Measurements from ENCODE around the gene APLP1. TPM values are rescaled to one million over a fixed set of nuclear protein-coding genes. Genes with fewer than 3 reads are reported as not detected.
"Not testable (repeated sequence)": the region's sequence is repeated elsewhere in the genome, so short reads cannot be mapped to it uniquely, and the experiment has no call there.

Gene APLP1
- total and polyA plus RNA-seq, 12 donors, result 2.7 to 63.5 (median 24.9) TPM

DNA sequence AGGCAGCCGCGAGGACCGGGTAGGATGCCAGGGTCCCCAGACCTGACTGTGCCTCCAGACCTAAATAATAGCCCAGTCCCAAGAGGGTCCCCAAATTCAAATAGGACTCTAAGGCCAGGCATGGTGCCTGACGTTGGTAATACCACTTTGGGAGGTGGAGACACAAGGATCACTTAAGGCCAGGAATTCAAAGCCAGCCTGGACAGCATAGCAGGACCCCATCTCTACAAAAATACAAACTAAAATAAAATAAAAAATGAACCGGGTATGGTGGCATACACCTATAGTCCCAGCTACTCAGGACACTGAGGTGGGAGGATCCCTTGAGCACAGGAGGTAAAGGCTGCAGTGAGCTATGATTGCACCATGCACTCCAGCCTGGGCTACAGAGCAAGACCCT, 5.4 kb upstream of the APLP1 start:
- Histone ChIP-seq H3K27ac (no peak overlapping the region), H3K36me3 (no peaks in the 10 kb centered on the region), H3K4me1 (peaks cover 0 to 16% (median 2%) of the 10 kb centered on the region in 9 donors), H3K4me3 (no peak overlapping the region), H3K27me3 (peaks cover 8 to 74% (median 52%) of the 10 kb centered on the region in 7 donors), H3K9me3 (no peaks in the 10 kb centered on the region)
- TF ChIP-seq, protein P1, sequence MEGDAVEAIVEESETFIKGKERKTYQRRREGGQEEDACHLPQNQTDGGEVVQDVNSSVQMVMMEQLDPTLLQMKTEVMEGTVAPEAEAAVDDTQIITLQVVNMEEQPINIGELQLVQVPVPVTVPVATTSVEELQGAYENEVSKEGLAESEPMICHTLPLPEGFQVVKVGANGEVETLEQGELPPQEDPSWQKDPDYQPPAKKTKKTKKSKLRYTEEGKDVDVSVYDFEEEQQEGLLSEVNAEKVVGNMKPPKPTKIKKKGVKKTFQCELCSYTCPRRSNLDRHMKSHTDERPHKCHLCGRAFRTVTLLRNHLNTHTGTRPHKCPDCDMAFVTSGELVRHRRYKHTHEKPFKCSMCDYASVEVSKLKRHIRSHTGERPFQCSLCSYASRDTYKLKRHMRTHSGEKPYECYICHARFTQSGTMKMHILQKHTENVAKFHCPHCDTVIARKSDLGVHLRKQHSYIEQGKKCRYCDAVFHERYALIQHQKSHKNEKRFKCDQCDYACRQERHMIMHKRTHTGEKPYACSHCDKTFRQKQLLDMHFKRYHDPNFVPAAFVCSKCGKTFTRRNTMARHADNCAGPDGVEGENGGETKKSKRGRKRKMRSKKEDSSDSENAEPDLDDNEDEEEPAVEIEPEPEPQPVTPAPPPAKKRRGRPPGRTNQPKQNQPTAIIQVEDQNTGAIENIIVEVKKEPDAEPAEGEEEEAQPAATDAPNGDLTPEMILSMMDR (IDR thresholded peaks at IDR 0.05), result no peak
- intact Hi-C loops (cut with DNase I), result no loop called here
- DNase-seq, result no peak
- ATAC-seq, result no peak
- 89 to 92% methylated on average over 5 of the region's 5 CpGs for WGBS, 2 donors

DNA sequence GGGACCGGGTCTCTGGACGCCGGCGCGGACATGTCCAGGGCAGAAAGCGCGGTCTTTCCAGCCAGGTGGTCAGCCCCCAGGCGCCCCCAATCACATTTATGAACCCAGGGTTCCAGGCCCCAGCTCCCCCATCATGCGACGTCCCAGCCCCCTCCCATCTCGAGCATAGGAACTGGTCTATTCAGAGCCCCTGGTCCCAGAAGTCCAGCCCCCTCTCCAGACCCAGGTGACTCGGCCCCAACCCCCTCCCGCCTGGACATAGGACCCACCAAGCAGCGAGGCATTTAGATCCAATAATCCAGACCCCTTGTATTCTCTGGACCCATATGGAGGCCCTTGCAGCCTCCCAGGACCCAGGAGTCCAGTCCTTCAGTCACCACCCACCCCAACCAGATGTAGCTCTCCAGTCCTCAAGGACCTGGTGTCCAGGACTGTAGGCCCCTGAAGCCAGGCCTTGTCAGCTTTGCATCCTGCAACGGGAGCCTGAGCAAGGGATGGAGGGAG, 501 bp downstream of the APLP1 start:
- Histone ChIP-seq H3K36me3 (no peaks in the 10 kb centered on the region), H3K9me3 (no peaks in the 10 kb centered on the region), H3K27ac (no peak overlapping the region), H3K4me1 (peaks cover 6 to 23% (median 20%) of the 10 kb centered on the region in 9 donors), H3K27me3 (peaks cover 0 to 56% (median 14%) of the 10 kb centered on the region in 7 donors), H3K4me3 (peak overlapping the region in 9 of 10 donors; percentile 40 to 68 (median 56))
- 2% methylated on average over 15 of the region's 15 CpGs for WGBS, 2 donors
- TF ChIP-seq, protein P1 (IDR thresholded peaks at IDR 0.05), result no peak
- DNase-seq, result no peak
- peak in 5 of 8 donors; percentile 9 to 35 (median 15) for ATAC-seq
- intact Hi-C loops (cut with DNase I), result no loop called here

DNA sequence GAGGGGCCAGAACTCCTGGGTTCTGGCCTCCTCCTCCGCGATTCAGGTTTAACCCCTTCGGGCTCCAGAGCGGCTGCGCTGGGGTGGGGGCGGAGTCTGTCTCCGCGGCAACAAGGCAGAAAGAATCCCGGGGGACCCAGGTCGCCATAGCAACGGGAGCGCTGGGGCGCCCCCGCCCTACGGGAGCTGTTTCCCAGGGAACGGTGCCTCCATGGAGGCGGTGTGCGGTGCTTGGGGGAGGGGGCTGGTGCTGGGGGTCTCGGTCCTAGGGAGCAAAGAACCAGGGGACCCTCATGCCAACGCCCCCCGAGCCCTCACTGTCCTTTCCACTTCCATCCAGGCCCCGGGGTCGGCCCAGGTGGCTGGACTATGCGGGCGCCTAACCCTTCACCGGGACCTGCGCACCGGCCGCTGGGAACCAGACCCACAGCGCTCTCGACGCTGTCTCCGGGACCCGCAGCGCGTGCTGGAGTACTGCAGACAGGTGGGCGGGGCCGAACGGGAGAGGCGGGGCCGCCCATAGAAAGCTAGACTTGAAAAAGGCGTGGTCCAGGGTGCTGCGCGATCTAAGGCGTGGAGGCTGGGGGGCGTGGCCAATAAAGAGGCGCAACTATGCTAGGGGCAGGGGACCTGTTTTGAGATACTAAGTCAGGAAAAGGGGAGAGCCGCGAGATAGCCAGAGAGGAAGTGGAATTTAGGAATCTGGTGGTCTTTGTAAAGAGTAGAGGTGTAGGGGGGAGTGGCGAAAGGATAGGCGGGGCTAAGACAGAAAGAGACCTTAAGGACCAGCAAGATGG, 1.2 kb downstream of the APLP1 start:
- intact Hi-C loops (cut with DNase I), result no loop called here
- ATAC-seq, result peak; percentile 35 to 72 (median 64)

DNA sequence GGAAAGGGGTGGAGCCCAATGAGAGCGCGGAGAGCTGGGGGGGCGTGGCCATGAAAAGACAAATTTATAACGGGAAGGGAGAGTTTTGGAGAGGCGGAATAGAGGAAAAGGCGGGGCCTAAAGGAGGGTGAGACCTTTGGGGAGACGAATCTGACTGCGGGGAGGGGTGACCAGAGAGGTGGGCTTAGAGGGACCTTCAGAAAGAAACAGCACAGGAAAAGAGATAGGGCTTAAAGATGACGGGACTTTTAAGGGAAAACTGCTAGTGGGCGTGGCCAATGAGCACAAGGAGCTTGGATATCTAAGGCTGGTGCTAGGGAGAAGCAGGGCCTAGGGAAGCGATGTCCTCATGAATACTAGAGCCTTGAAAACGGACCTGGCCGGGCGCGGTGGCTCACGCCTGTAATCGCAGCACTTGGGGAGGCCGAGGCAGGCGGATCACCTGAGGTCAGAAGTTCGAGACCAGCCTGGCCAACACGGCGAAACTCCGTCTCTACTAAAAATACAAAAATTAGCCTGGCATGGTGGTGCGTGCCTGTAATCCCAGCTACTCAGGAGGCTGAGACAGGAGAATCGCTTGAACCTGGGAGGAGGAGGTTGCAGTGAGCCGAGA, 1.9 kb downstream of the APLP1 start:
- ATAC-seq; intact Hi-C loops (cut with DNase I); H3K9me3 ChIP-seq; DNase-seq; H3K36me3 ChIP-seq; H3K27ac ChIP-seq: not testable (repeated sequence)
- H3K4me3 ChIP-seq, result peak overlapping the region in 7 of 10 donors; percentile 1 to 68 (median 58)
- H3K27me3 ChIP-seq, result peaks cover 0 to 54% (median 14%) of the 10 kb centered on the region in 7 donors
- 35 to 36% methylated on average over 26 of the region's 26 CpGs for WGBS, 2 donors
- peaks cover 6 to 23% (median 20%) of the 10 kb centered on the region in 9 donors for H3K4me1 ChIP-seq

More for the DNA sequence above, 1.2 kb downstream of the APLP1 start:
- Histone ChIP-seq H3K9me3 (no peaks in the 10 kb centered on the region), H3K27me3 (peaks cover 0 to 56% (median 14%) of the 10 kb centered on the region in 7 donors), H3K36me3 (no peaks in the 10 kb centered on the region), H3K4me3 (peak overlapping the region in 8 of 10 donors; percentile 0 to 68 (median 57)), H3K4me1 (peaks cover 6 to 23% (median 20%) of the 10 kb centered on the region in 9 donors), H3K27ac (no peak overlapping the region)
- 1 to 2% methylated on average over 51 of the region's 51 CpGs for WGBS, 2 donors
- TF ChIP-seq, protein P1 (IDR thresholded peaks at IDR 0.05), result no peak
- DNase-seq, result peak; percentile 53 to 66
